Keratinocyte (primary cell): ENCODE data around the gene TTC24. TPM values are rescaled to one million over a fixed set of nuclear protein-coding genes. Genes with fewer than 3 reads are reported as not detected.

ENCODE experiments used
- DNase-seq: peaks from one replicate; pipeline ENCODE4 v3.0.0-alpha.2; 2011; ENCODE audit warnings: low read depth, missing footprints, low spot score
- FAIRE-seq: peaks from 2 replicates; lab custom pipeline; 2011; peaks lifted over from hg19 to GRCh38; lab: Jason Lieb, UNC
- H2AFZ ChIP-seq: 2 replicates; pipeline ENCODE4 v1.6.0; 2012; ENCODE audit warnings: low read length, control low read depth, inconsistent platforms; ENCODE audit not compliant: control insufficient read depth
- H3K27ac ChIP-seq: 2 replicates; pipeline ENCODE4 v1.5.1; 2011; ENCODE audit warnings: low read length; ENCODE audit not compliant: control insufficient read depth, insufficient read depth
- H3K27me3 ChIP-seq: 3 replicates; pipeline ENCODE4 v1.6.0; 2011; ENCODE audit warnings: low read length; ENCODE audit not compliant: control insufficient read depth, insufficient read depth; ENCODE audit errors: extremely low read depth
- H3K36me3 ChIP-seq, 2 experiments: 2 replicates in 1 of 2; 3 replicates in 1 of 2; pipeline ENCODE4 v1.5.1; 2011; ENCODE audit warnings: low read length in 2 of 2, mild to moderate bottlenecking in 1 of 2; ENCODE audit not compliant: control insufficient read depth in 2 of 2, insufficient read depth in 2 of 2; ENCODE audit errors: extremely low read depth in 1 of 2
- H3K4me1 ChIP-seq: 3 replicates; pipeline ENCODE4 v1.5.1; 2011; ENCODE audit warnings: low read length; ENCODE audit not compliant: control insufficient read depth, insufficient read depth; ENCODE audit errors: extremely low read depth
- H3K4me2 ChIP-seq: 3 replicates; pipeline ENCODE4 v1.6.0; 2011; ENCODE audit warnings: low read depth, low read length; ENCODE audit not compliant: control insufficient read depth, insufficient read depth; ENCODE audit errors: extremely low read depth
- H3K4me3 ChIP-seq, 3 experiments: fragments of 200-600 bp in 1 of 3; sonication (generic) in 1 of 3; 2 replicates in 2 of 3; 3 replicates in 1 of 3; pipeline ENCODE4 v1.5.1; 2011 to 2016; ENCODE audit warnings: low read length in 3 of 3, mild to moderate bottlenecking in 3 of 3, control low read depth in 2 of 3, inconsistent platforms in 1 of 3, low read depth in 1 of 3, mixed read lengths in 1 of 3, mixed run types in 1 of 3, moderate library complexity in 1 of 3; ENCODE audit not compliant: control insufficient read depth in 2 of 3, insufficient read depth in 2 of 3; ENCODE audit errors: extremely low read depth in 1 of 3
- H3K79me2 ChIP-seq: 2 replicates; pipeline ENCODE4 v1.6.0; 2012; ENCODE audit warnings: low read length; ENCODE audit not compliant: control insufficient read depth, insufficient read depth
- H3K9ac ChIP-seq: 3 replicates; pipeline ENCODE4 v1.6.0; 2011; ENCODE audit warnings: low read length; ENCODE audit not compliant: control insufficient read depth, insufficient read depth; ENCODE audit errors: extremely low read depth
- H3K9me1 ChIP-seq: 3 replicates; pipeline ENCODE4 v1.6.0; 2011; ENCODE audit warnings: low read length; ENCODE audit not compliant: control insufficient read depth, insufficient read depth; ENCODE audit errors: extremely low read depth
- H3K9me3 ChIP-seq: 2 replicates; pipeline ENCODE4 v1.5.1; 2012; ENCODE audit warnings: low read depth, low read length; ENCODE audit not compliant: control insufficient read depth
- H4K20me1 ChIP-seq: 3 replicates; pipeline ENCODE4 v1.6.0; 2011; ENCODE audit warnings: low read length; ENCODE audit not compliant: control insufficient read depth, insufficient read depth; ENCODE audit errors: extremely low read depth
- CTCF ChIP-seq, 3 experiments: IDR thresholded peaks in 1 of 3; conservative IDR thresholded peaks in 1 of 3; optimal IDR thresholded peaks in 1 of 3; 2 replicates in 2 of 3; 3 replicates in 1 of 3; pipeline versions ENCODE3 to v1.5.1; 2011; ENCODE audit warnings: low read length in 3 of 3, mild to moderate bottlenecking in 3 of 3, moderate library complexity in 2 of 3, control low read depth in 1 of 3, inconsistent platforms in 1 of 3; ENCODE audit not compliant: insufficient read depth in 2 of 3; ENCODE audit errors: extremely low read depth in 1 of 3
- EZH2 ChIP-seq: IDR thresholded peaks from one replicate; pipeline ENCODE4 v1.6.1; 2012; ENCODE audit warnings: inconsistent platforms, mild to moderate bottlenecking, low read length, moderate library complexity
- dilution Hi-C: fragments of 300-500 bp; cut with MboI; formaldehyde crosslinking; loops from one replicate; pipeline ENCODE4 v1.7.0; 2020; ENCODE audit warnings: low sequenced_read_pairs; ENCODE audit not compliant: extremely low pct_ligation_motif_present
- polyA plus RNA-seq, 5 experiments: library from polyadenylated mRNA; depleted of rRNA in 3 of 5; stranded (reverse) in 3 of 5; stranded (forward) in 1 of 5; unstranded in 1 of 5; fragments of >200 nt; gene quantifications; 1 replicate in 1 of 5; 2 replicates in 3 of 5; 3 replicates in 1 of 5; pipeline versions ENCODE4 v1.2.1 to v1.2.3, GENCODE V29; 2011 to 2012; ENCODE audit warnings: missing spikeins in 2 of 5, low read depth in 1 of 5, low replicate concordance in 1 of 5

The TTC24 gene
- polyA plus RNA-seq, 1 donor (not counting 4 experiments of a cell fraction or from before 2014, with no cell fraction given) = not detected

DNA sequence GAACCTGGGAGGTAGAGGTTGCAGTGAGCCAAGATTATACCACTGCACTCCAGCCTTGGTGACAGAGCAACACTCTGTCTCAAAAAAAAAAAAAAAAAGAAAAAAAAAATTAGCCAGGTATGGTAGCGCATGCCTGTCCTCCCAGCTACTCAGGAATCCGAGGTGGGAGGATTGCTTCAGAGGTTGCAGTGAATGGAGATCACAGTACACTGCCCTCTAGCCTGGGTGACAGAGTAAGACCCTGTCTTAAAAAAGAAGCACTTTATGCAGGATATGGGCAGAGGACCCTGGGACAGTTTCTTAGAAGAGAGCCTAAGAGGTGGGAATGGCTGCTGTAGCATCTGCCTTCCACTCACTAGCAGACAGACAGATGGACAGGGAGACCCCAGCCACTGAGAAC lies 30.1 kb upstream of the TTC24 start:
- H3K27ac ChIP-seq = no peak overlapping the region
- H3K27me3 ChIP-seq = no peaks in the 10 kb centered on the region
- no peak for FAIRE-seq
- TF ChIP-seq EZH2 = no peak
- TF ChIP-seq CTCF (optimal IDR thresholded peaks at IDR 0.05 in 1 of 3, IDR thresholded peaks at IDR 0.05 in 1 of 3, conservative IDR thresholded peaks at IDR 0.05 in 1 of 3; ENCODE audit: extremely low read depth in 1 of 3, insufficient read depth in 2 of 3, low read length in 3 of 3) = no peak
- no peak overlapping the region for H2AFZ ChIP-seq
- no peaks in the 10 kb centered on the region for H3K9me3 ChIP-seq
- no peak overlapping the region for H3K9ac ChIP-seq
- peaks cover 2% of the 10 kb centered on the region for H3K4me1 ChIP-seq
- H3K79me2 ChIP-seq = no peaks in the 10 kb centered on the region
- H3K4me3 ChIP-seq = no peak overlapping the region
- DNase-seq = no peak
- H3K4me2 ChIP-seq = no peak overlapping the region
- H3K36me3 ChIP-seq = peaks cover 4 to 36% of the 10 kb centered on the region in 2 experiments
- dilution Hi-C loops = no loop called here
- H3K9me1 ChIP-seq = no peaks in the 10 kb centered on the region
- no peaks in the 10 kb centered on the region for H4K20me1 ChIP-seq

DNA sequence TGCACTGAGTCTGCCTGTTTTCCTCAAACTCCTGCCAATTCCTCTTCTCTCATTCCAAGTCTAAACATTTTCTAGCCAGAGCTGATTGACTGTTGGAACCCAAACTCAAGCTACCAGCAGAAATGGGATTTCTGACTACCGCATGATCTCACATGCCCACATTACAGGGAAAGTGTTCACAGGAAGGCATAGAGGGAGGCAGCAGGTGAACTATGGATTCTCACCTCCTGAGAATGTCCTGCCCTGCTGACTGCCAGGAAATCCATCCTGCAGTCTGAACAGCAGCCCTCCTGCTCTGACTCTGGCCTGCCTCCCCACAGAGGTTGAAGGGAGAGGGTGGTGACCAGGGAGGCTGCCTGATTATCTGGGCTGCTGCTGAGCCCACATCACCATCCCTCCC lies 29.7 kb upstream of the TTC24 start:
- Histone ChIP-seq H4K20me1 (no peaks in the 10 kb centered on the region), H2AFZ (no peak overlapping the region), H3K27ac (no peak overlapping the region), H3K4me3 (no peak overlapping the region), H3K36me3 (peaks cover 4 to 38% of the 10 kb centered on the region in 2 experiments), H3K4me1 (peaks cover 2% of the 10 kb centered on the region), H3K9ac (no peak overlapping the region), H3K4me2 (no peak overlapping the region), H3K9me3 (no peaks in the 10 kb centered on the region), H3K9me1 (no peaks in the 10 kb centered on the region), H3K27me3 (no peaks in the 10 kb centered on the region), H3K79me2 (no peaks in the 10 kb centered on the region)
- TF ChIP-seq EZH2 = no peak
- no peak for TF ChIP-seq CTCF (optimal IDR thresholded peaks at IDR 0.05 in 1 of 3, IDR thresholded peaks at IDR 0.05 in 1 of 3, conservative IDR thresholded peaks at IDR 0.05 in 1 of 3; ENCODE audit: extremely low read depth in 1 of 3, insufficient read depth in 2 of 3, low read length in 3 of 3)
- no peak for DNase-seq
- FAIRE-seq = no peak
- dilution Hi-C loops = no loop called here
